IMR-90 (cell line): Measurements from ENCODE around the gene MMP3. TPM values are rescaled to one million over a fixed set of nuclear protein-coding genes. Genes with fewer than 3 reads are reported as not detected.

Experiments
- ATAC-seq: fragments of 200-7000 bp; cut with Tn5 transposase; 2 replicates; pipeline ENCODE4 v1.9.1; 2020; ENCODE audit warnings: low read depth, mild to moderate bottlenecking, moderate library complexity
- BruUV-seq: library from RNA; stranded (reverse); fragments of 400-500 nt; replicated peaks from 2 replicates; lab custom pipeline; 2021; lab: Mats Ljungman, UMichigan
- CTCF ChIA-PET: fragments of 300-600 bp; formaldehyde crosslinking; extraction: SDS; loops from one replicate; lab custom pipeline; 2021; ENCODE audit warnings: antibody characterized with exemption; lab: Yijun Ruan, JAX
- POLR2A ChIA-PET: fragments of 300-600 bp; sonication (Branson Sonifier 250); formaldehyde crosslinking; loops from one replicate; lab custom pipeline; 2022; ENCODE audit warnings: antibody characterized with exemption; ENCODE audit not compliant: unreplicated experiment; lab: Charles Lee
- DNase-seq: peaks from one replicate; pipeline ENCODE4 v3.0.0; 2013
- H2AFZ ChIP-seq: replicated peaks from 2 replicates; pipeline ENCODE3; 2013; ENCODE audit warnings: low read length, mild to moderate bottlenecking; ENCODE audit not compliant: poor library complexity
- H2AK5ac ChIP-seq: 2 replicates; pipeline ENCODE4 v1.6.1; 2013; ENCODE audit warnings: low read depth, low read length, inconsistent platforms
- H2AK9ac ChIP-seq: replicated peaks from 2 replicates; pipeline ENCODE3; 2013; ENCODE audit warnings: mild to moderate bottlenecking, low read depth, low read length, moderate library complexity; ENCODE audit not compliant: poor library complexity
- H2BK120ac ChIP-seq: 2 replicates; pipeline ENCODE4 v1.6.1; 2013; ENCODE audit warnings: low read depth, low read length, inconsistent platforms
- H2BK15ac ChIP-seq: 3 replicates; pipeline ENCODE4 v1.6.1; 2013; ENCODE audit warnings: low read depth, low read length, inconsistent platforms
- H2BK20ac ChIP-seq: 2 replicates; pipeline ENCODE4 v1.6.1; 2013; ENCODE audit warnings: low read depth, mild to moderate bottlenecking, inconsistent platforms, low read length, moderate library complexity
- H2BK5ac ChIP-seq: 2 replicates; pipeline ENCODE4 v1.6.1; 2013; ENCODE audit warnings: mild to moderate bottlenecking, low read depth, low read length, inconsistent platforms; ENCODE audit not compliant: poor library complexity, severe bottlenecking
- H3K14ac ChIP-seq: replicated peaks from 2 replicates; pipeline ENCODE4 v1.6.1; 2013; ENCODE audit warnings: low read depth, low read length, inconsistent platforms
- H3K18ac ChIP-seq: 2 replicates; pipeline ENCODE4 v1.6.1; 2013; ENCODE audit warnings: low read depth, low read length, control low read depth
- H3K23ac ChIP-seq: 2 replicates; pipeline ENCODE4 v1.6.1; 2013; ENCODE audit warnings: low read depth, low read length, inconsistent platforms
- H3K27ac ChIP-seq: 2 replicates; pipeline ENCODE4 v1.5.1; 2013; ENCODE audit warnings: mild to moderate bottlenecking, control low read depth, low read length; ENCODE audit not compliant: insufficient read depth
- H3K27me3 ChIP-seq: 2 replicates; pipeline ENCODE4 v1.6.1; 2013; ENCODE audit warnings: low read length; ENCODE audit not compliant: control insufficient read depth, insufficient read depth
- H3K36me3 ChIP-seq: 2 replicates; pipeline ENCODE4 v1.6.1; 2013; ENCODE audit warnings: low read length, mixed read lengths; ENCODE audit not compliant: control insufficient read depth, insufficient read depth
- H3K4ac ChIP-seq: 2 replicates; pipeline ENCODE4 v1.6.1; 2013; ENCODE audit warnings: low read depth, low read length, inconsistent platforms
- H3K4me1 ChIP-seq: 2 replicates; pipeline ENCODE4 v1.6.1; 2013; ENCODE audit warnings: low read length, mixed read lengths; ENCODE audit not compliant: control insufficient read depth, insufficient read depth
- H3K4me2 ChIP-seq: 2 replicates; pipeline ENCODE4 v1.6.1; 2013; ENCODE audit warnings: low read depth, mild to moderate bottlenecking, control low read depth, low read length, moderate library complexity
- H3K4me3 ChIP-seq: 2 replicates; pipeline ENCODE4 v1.5.1; 2013; ENCODE audit warnings: low read depth, mild to moderate bottlenecking, control low read depth, low read length, moderate library complexity; ENCODE audit not compliant: insufficient read depth
- H3K56ac ChIP-seq: 2 replicates; pipeline ENCODE4 v1.6.1; 2013; ENCODE audit warnings: low read length, inconsistent platforms; ENCODE audit not compliant: insufficient read depth; ENCODE audit errors: extremely low read depth
- H3K79me1 ChIP-seq, 2 experiments: 2 replicates each; pipeline ENCODE4 v1.6.1; 2013; ENCODE audit warnings: low read length in 2 of 2, inconsistent platforms in 1 of 2, low read depth in 1 of 2
- H3K9ac ChIP-seq: 2 replicates; pipeline ENCODE4 v1.6.1; 2013; ENCODE audit warnings: low read depth, low read length, control low read depth
- H3K9me1 ChIP-seq: 2 replicates; pipeline ENCODE4 v1.6.1; 2013; ENCODE audit warnings: low read length, inconsistent platforms; ENCODE audit not compliant: insufficient read depth
- H3K9me3 ChIP-seq: 2 replicates; pipeline ENCODE4 v1.6.1; 2013; ENCODE audit warnings: low read length; ENCODE audit not compliant: control insufficient read depth, insufficient read depth
- H4K20me1 ChIP-seq: 2 replicates; pipeline ENCODE4 v1.6.1; 2013; ENCODE audit warnings: low read length, inconsistent platforms; ENCODE audit not compliant: insufficient read depth
- H4K5ac ChIP-seq: 2 replicates; pipeline ENCODE4 v1.6.1; 2013; ENCODE audit warnings: mild to moderate bottlenecking, low read depth, low read length, control low read depth
- H4K8ac ChIP-seq, 2 experiments: 2 replicates each; pipeline ENCODE4 v1.6.1; 2013; ENCODE audit warnings: low read depth in 2 of 2, low read length in 2 of 2, control low read depth in 1 of 2, inconsistent platforms in 1 of 2
- H4K91ac ChIP-seq: 2 replicates; pipeline ENCODE4 v1.6.1; 2013; ENCODE audit warnings: low read depth, low read length, inconsistent platforms; ENCODE audit not compliant: insufficient read depth
- RAD21 ChIP-seq: IDR thresholded peaks from 2 replicates; pipeline ENCODE4 v1.6.1; 2012; ENCODE audit warnings: low read length, improper control_type of control experiment
- WGBS, 2 experiments: methylation state at CpG; one replicate each; pipeline versions ENCODE4 v1.1.5 to v1.1.7; 2013; ENCODE audit warnings: missing lambda C conversion rate in 2 of 2; ENCODE audit not compliant: insufficient read length in 1 of 2; ENCODE audit errors: extremely low coverage in 2 of 2; 5-methylcytosine and 5-hydroxymethylcytosine counted together
- dilution Hi-C: fragments of 300-500 bp; cut with HindIII; formaldehyde crosslinking; loops from one replicate; pipeline ENCODE4 v1.14.3; 2018; ENCODE audit warnings: low sequenced_read_pairs; ENCODE audit not compliant: unreplicated experiment
- in situ Hi-C: fragments of 300-500 bp; cut with MboI; formaldehyde crosslinking; loops from 3 replicates; pipeline ENCODE4 v1.14.3; 2019; ENCODE audit warnings: low sequenced_read_pairs, inconsistent platforms, mixed read lengths
- intact Hi-C: fragments of 100-400 bp; cut with micrococcal nuclease; formaldehyde crosslinking; loops from 2 replicates; pipeline ENCODE4 v1.10.0; 2022
- polyA plus RNA-seq, 3 experiments: library from polyadenylated mRNA; depleted of rRNA; stranded (reverse); fragments of >200 nt; gene quantifications; 2 replicates each; pipeline ENCODE4 v1.2.3, GENCODE V29; 2012; ENCODE audit warnings: low replicate concordance in 1 of 3
- total RNA-seq: library from RNA; depleted of rRNA; stranded (reverse); fragments of >200 nt; gene quantifications from 2 replicates; pipeline ENCODE4 v1.2.3, GENCODE V29; 2012

The MMP3 gene
- total and polyA plus RNA-seq, 2 of the 4 experiments (the other 2 are of a cell fraction), result under 0.01 to 0.39 TPM

- intact Hi-C loops, result no loop called here
- no peak overlapping the region for H2AFZ ChIP-seq
- ChIA-PET CTCF (interaction anchor here (1.0 to 1.8 kb wide), 2 partner anchors 84 to 110 kb away, joined by 3 to 5 read pairs; no protein-coding TSS in a partner anchor), POLR2A (no interaction called here)
- no peak overlapping the region for H3K56ac ChIP-seq
- H3K79me1 ChIP-seq, result no peaks in the 10 kb centered on the region
- peaks cover 1% of the 10 kb centered on the region; the same call in 1 of the 2 replicates for H3K9me3 ChIP-seq
- H3K9ac ChIP-seq, result no peak overlapping the region
- no peak overlapping the region for H3K27ac ChIP-seq
- BruUV-seq, result no TSS peak
- H2BK15ac ChIP-seq, result no peak overlapping the region
- no peak overlapping the region for H3K4me2 ChIP-seq
- H3K4ac ChIP-seq, result no peak overlapping the region
- H4K20me1 ChIP-seq, result no peaks in the 10 kb centered on the region
- no peak overlapping the region for H4K5ac ChIP-seq
- H4K91ac ChIP-seq, result no peak overlapping the region
- no peak for TF ChIP-seq RAD21
- no peak overlapping the region for H4K8ac ChIP-seq
- no peak overlapping the region for H2BK120ac ChIP-seq
- dilution Hi-C loops, result no loop called here
- no peak overlapping the region for H2AK5ac ChIP-seq
- H3K27me3 ChIP-seq, result no peaks in the 10 kb centered on the region; the same call in 1 of the 2 replicates
- no peak overlapping the region for H3K4me3 ChIP-seq
- H3K23ac ChIP-seq, result no peak overlapping the region
- ATAC-seq, result no peak
- H3K36me3 ChIP-seq, result no peaks in the 10 kb centered on the region
- 0 out of 2 replicates have a peak, but pooled peaks cover 2% of the 10 kb centered on the region for H3K9me1 ChIP-seq
- in situ Hi-C loops, result no loop called here
- H3K14ac ChIP-seq, result no peak overlapping the region
- H2BK20ac ChIP-seq, result no peak overlapping the region
- H3K4me1 ChIP-seq, result no peaks in the 10 kb centered on the region
- H2AK9ac ChIP-seq, result no peak overlapping the region
- DNase-seq, result no peak
- H3K18ac ChIP-seq, result no peak overlapping the region
- WGBS, 2 experiments, result no CpG with 5 or more reads among the region's 2 CpGs
- H2BK5ac ChIP-seq, result no peak overlapping the region
Observed at GRCh38 chr11:102831128-102831488, 12.3 kb downstream of the MMP3 start.
